Activated naive CD8-positive, alpha-beta T cell treated with anti-CD3 and anti-CD28 coated beads, Interleukin-2, amount 10 ng/mL, durations not matched to agents 7 days and 5 days (primary cell): ENCODE measurements around the gene USB1. TPM values are rescaled to one million over a fixed set of nuclear protein-coding genes. Genes with fewer than 3 reads are reported as not detected.

Experiments
- ATAC-seq: fragments of 150-1000 bp; cut with Tn5 transposase; one replicate; pipeline ENCODE4 v1.10.0; 2021; ENCODE audit warnings: low read depth, moderate library complexity
- POLR2A ChIA-PET: fragments of 350-600 bp; sonication (Branson Sonifier 250); formaldehyde crosslinking; loops from one replicate; lab custom pipeline; 2021; ENCODE audit warnings: antibody characterized with exemption; lab: Charles Lee
- DNase-seq: peaks from one replicate; pipeline ENCODE4 v3.0.0; 2021
- H3K27ac Mint-ChIP-seq: one replicate; pipeline ENCODE4 v1.8.0; 2022; ENCODE audit warnings: mild to moderate bottlenecking, mixed read lengths
- H3K27me3 Mint-ChIP-seq: one replicate; pipeline ENCODE4 v1.8.0; 2022; ENCODE audit warnings: mild to moderate bottlenecking, moderate library complexity, mixed read lengths
- H3K36me3 Mint-ChIP-seq: one replicate; pipeline ENCODE4 v1.8.0; 2021; ENCODE audit warnings: mild to moderate bottlenecking, mixed read lengths
- H3K4me1 Mint-ChIP-seq: one replicate; pipeline ENCODE4 v1.8.0; 2021; ENCODE audit warnings: mixed read lengths
- H3K4me3 Mint-ChIP-seq: one replicate; pipeline ENCODE4 v1.8.0; 2022; ENCODE audit warnings: mild to moderate bottlenecking, moderate library complexity, mixed read lengths
- H3K9me3 Mint-ChIP-seq: one replicate; pipeline ENCODE4 v1.8.0; 2021; ENCODE audit warnings: mixed read lengths
- total RNA-seq, 2 experiments: library from RNA; stranded (reverse); gene quantifications; one replicate each; pipeline ENCODE4 v1.2.3, GENCODE V29; 2021

USB1 gene
- total RNA-seq, 2 experiments from 2014 or later: 47.4 to 53.9 TPM

GRCh38 chr16:57993438-57993837, 7.8 kb upstream of the USB1 start:
- POLR2A ChIA-PET: no interaction called here
- H3K4me3 Mint-ChIP-seq: no peak overlapping the region
- H3K27me3 Mint-ChIP-seq: no peaks in the 10 kb centered on the region
- no peak overlapping the region for H3K27ac Mint-ChIP-seq
- peaks cover 6% of the 10 kb centered on the region for H3K36me3 Mint-ChIP-seq
- no peaks in the 10 kb centered on the region for H3K9me3 Mint-ChIP-seq
- H3K4me1 Mint-ChIP-seq: peaks cover 21% of the 10 kb centered on the region
- ATAC-seq: no peak
- no peak for DNase-seq

DNA sequence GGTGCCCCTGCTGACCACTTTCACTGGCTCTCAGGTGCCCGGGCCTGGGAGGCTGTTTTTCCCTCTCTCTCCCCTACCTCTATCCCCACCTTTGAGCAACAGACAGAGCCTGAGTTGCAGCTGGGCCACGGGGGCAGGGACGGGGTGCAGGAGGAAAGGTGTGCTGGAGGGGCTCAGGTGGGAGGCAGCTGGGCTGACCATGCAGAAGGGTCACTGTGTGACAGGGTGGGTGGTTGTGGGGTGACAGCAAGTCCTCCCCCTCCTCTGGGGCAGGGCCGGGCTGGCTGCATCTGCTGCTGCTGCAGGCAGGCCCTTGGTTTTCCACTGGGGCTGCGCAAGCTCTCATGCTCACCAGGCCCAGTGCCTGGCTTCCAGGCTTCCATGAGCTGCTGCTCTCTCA, 7.3 kb upstream of the USB1 start:
- Mint-ChIP-seq H3K4me1 (peaks cover 26% of the 10 kb centered on the region), H3K27ac (no peak overlapping the region)
- POLR2A ChIA-PET: no interaction called here

DNA sequence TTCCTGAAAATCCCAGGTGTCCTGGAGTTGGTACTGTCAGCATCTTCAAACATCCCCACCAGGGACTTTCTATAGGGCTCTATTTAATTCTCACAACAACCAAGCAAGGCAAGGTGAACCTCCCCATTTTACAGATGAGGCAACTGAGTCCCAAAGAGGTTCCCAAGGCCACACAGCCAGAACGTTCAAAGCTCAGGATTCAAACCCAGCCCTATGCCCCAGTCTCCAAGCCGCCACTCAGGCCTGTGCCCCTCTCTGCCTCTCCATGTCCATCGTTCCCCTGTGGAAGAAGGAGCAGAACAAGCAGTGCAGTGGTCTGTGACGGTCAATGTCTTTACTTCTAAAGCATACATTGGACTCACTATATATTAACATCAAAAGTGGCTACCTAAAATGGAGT, 6.8 kb upstream of the USB1 start:
- Mint-ChIP-seq H3K36me3 (peaks cover 6% of the 10 kb centered on the region), H3K9me3 (no peaks in the 10 kb centered on the region), H3K27ac (no peak overlapping the region), H3K4me1 (peaks cover 30% of the 10 kb centered on the region), H3K4me3 (no peak overlapping the region), H3K27me3 (no peaks in the 10 kb centered on the region)
- no peak for DNase-seq
- POLR2A ChIA-PET: no interaction called here
- no peak for ATAC-seq

More for the DNA sequence above, 7.3 kb upstream of the USB1 start:
- DNase-seq: no peak
- Mint-ChIP-seq H3K27me3 (no peaks in the 10 kb centered on the region), H3K9me3 (no peaks in the 10 kb centered on the region), H3K4me3 (no peak overlapping the region), H3K36me3 (peaks cover 6% of the 10 kb centered on the region)
- ATAC-seq: no peak

DNA sequence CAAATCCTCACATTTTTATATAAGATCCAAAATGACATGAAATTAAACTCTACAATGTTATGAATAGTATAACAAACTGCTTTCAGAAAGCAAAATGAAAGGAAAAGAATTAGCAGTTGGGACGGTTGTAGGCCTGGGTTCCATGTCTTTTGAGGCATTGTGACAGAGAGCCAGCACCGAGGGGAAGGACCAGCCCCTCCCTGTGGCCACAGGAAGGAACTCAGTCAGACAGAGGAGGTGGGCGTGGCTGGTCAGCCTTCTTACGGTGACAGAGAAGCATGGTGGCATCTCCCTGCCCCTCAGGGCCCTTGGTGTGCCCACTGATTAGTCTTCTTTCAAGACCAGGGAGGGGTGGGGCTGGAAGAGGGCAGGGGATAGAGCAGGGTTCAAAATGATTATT, 6.4 kb upstream of the USB1 start:
- H3K36me3 Mint-ChIP-seq: peaks cover 6% of the 10 kb centered on the region
- DNase-seq (no peak), ATAC-seq (peak; percentile 21)
- peaks cover 33% of the 10 kb centered on the region for H3K4me1 Mint-ChIP-seq
- POLR2A ChIA-PET: no interaction called here
- H3K4me3 Mint-ChIP-seq: peak overlapping the region; percentile 35
- H3K27ac Mint-ChIP-seq: peak overlapping the region; percentile 58
- H3K27me3 Mint-ChIP-seq: no peaks in the 10 kb centered on the region
- no peaks in the 10 kb centered on the region for H3K9me3 Mint-ChIP-seq

GRCh38 chr16:57995721-57996405, 5.3 kb upstream of the USB1 start:
- no peaks in the 10 kb centered on the region for H3K27me3 Mint-ChIP-seq
- H3K27ac Mint-ChIP-seq: peak overlapping the region; percentile 65
- H3K9me3 Mint-ChIP-seq: no peaks in the 10 kb centered on the region
- ATAC-seq (no peak), DNase-seq (no peak)
- H3K4me3 Mint-ChIP-seq: no peak overlapping the region
- peaks cover 33% of the 10 kb centered on the region for H3K4me1 Mint-ChIP-seq
- H3K36me3 Mint-ChIP-seq: peaks cover 6% of the 10 kb centered on the region
- POLR2A ChIA-PET: no interaction called here

- peaks cover 36% of the 10 kb centered on the region for H3K4me1 Mint-ChIP-seq
- DNase-seq: no peak
- no peaks in the 10 kb centered on the region for H3K9me3 Mint-ChIP-seq
- POLR2A ChIA-PET: no interaction called here
- H3K4me3 Mint-ChIP-seq: no peak overlapping the region
- no peak for ATAC-seq
- H3K27ac Mint-ChIP-seq: no peak overlapping the region
- H3K27me3 Mint-ChIP-seq: no peaks in the 10 kb centered on the region
- peaks cover 6% of the 10 kb centered on the region for H3K36me3 Mint-ChIP-seq
Measured at GRCh38 chr16:57996406-57997175, 4.6 kb upstream of the USB1 start.

- Mint-ChIP-seq H3K4me3 (peak overlapping the region; percentile 50), H3K27ac (no peak overlapping the region)
- POLR2A ChIA-PET: no interaction called here
Measured at GRCh38 chr16:57997176-57997527, 4.1 kb upstream of the USB1 start.

DNA sequence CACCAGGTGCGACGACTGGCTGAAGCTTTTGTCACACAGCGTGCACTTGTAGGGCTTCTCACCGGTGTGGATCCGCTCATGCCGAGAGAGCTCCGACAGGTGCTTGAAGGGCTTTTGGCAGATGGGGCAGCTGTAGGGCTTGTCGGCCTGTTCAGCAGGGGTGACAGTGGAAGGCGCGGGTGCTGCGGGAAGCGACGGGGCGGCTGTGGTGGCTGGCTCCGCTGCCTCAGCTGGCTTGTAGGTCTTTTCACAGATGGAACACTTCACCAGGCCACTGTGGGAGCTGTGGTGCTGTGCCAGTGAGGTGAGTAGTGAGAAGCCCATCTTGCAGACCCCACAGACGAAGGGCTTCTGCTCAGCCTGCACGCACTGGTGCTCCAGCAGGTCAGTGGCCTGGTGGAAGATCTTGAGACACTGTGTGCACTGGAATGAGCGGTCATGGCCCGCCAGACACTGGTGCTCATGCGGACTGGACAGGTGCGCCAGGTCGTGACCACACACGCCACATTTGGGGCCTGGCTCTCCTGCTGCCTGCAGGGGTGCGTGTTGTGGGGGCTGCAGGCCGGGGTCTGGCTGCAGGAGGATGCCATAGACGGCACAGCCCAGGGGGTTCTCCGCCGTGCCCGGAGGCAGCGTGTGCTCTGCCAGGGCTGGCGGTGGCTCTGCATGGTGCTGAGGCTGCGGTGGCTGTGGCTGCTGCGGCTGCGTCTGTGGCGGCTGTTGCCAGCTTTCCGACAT, 3.5 kb upstream of the USB1 start:
- Mint-ChIP-seq H3K36me3 (peaks cover 6% of the 10 kb centered on the region), H3K4me3 (peak overlapping the region; percentile 84), H3K9me3 (no peaks in the 10 kb centered on the region), H3K27ac (peak overlapping the region; percentile 88), H3K4me1 (peaks cover 45% of the 10 kb centered on the region), H3K27me3 (no peaks in the 10 kb centered on the region)
- POLR2A ChIA-PET: interaction anchor here (0.9 to 1.2 kb wide), 4 partner anchors 18 to 421 kb away, joined by 3 to 5 read pairs (median 4); partner anchors contain the start of gene CFAP20
- DNase-seq (no peak), ATAC-seq (no peak)

More at GRCh38 chr16:57997176-57997527, 4.1 kb upstream of the USB1 start:
- no peaks in the 10 kb centered on the region for H3K9me3 Mint-ChIP-seq
- no peak for DNase-seq
- H3K36me3 Mint-ChIP-seq: peaks cover 6% of the 10 kb centered on the region
- ATAC-seq: no peak
- no peaks in the 10 kb centered on the region for H3K27me3 Mint-ChIP-seq
- peaks cover 42% of the 10 kb centered on the region for H3K4me1 Mint-ChIP-seq

DNA sequence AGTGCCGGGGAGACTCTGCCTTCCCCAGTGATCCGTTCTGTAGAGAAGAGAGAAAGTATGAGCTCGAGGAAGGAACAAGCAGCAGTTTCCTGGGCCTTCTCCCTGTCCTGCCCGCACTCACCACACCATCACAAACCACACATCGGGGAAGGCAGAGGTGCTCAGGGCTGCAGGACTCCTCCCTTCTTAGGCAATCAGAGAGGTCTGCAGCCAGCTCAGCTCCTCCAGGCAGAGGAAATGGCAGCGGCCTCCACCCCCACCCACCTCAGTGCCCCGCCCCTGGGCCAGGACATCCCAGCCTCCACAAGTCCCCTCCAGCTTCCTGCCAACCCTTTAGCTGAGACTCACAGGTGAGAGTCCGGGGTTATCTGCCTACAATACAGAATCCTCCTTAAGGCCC, 2.7 kb upstream of the USB1 start:
- ATAC-seq: peak; percentile 60
- no peaks in the 10 kb centered on the region for H3K9me3 Mint-ChIP-seq
- DNase-seq: peak; percentile 75
- peaks cover 45% of the 10 kb centered on the region for H3K4me1 Mint-ChIP-seq
- H3K36me3 Mint-ChIP-seq: peaks cover 6% of the 10 kb centered on the region
- POLR2A ChIA-PET: interaction anchor here (0.8 to 1.2 kb wide), 5 partner anchors 9 to 422 kb away, joined by 3 to 5 read pairs (median 5); partner anchors contain the start of gene CFAP20
- no peaks in the 10 kb centered on the region for H3K27me3 Mint-ChIP-seq
- peak overlapping the region; percentile 84 for H3K4me3 Mint-ChIP-seq
- H3K27ac Mint-ChIP-seq: peak overlapping the region; percentile 88

DNA sequence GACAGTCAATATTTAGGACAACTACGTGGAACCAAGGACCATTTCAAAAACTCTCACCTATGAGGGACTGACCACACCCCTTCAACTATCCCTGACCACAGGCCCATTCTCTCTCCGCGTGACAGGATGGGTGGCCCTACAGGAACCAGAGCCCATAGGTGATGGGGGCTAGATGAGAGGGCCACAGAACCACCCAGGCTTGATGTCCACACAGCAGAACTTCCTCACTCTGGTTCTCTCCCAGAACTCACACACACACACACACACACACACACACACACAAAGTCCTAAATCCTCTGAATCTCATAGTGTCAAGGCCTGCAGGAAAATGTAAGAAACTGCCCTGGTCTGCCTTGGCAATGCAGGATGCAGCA, 2.2 kb upstream of the USB1 start:
- no peak for DNase-seq
- peak overlapping the region; percentile 84 for H3K4me3 Mint-ChIP-seq
- no peaks in the 10 kb centered on the region for H3K9me3 Mint-ChIP-seq
- peaks cover 9% of the 10 kb centered on the region for H3K36me3 Mint-ChIP-seq
- no peaks in the 10 kb centered on the region for H3K27me3 Mint-ChIP-seq
- no peak for ATAC-seq
- H3K27ac Mint-ChIP-seq: peak overlapping the region; percentile 88
- POLR2A ChIA-PET: interaction anchor here (0.8 to 2.6 kb wide), 7 partner anchors 10 to 422 kb away, joined by 3 to 11 read pairs (median 5); partner anchors contain the start of gene CFAP20
- peaks cover 48% of the 10 kb centered on the region for H3K4me1 Mint-ChIP-seq

- H3K4me3 Mint-ChIP-seq: peak overlapping the region; percentile 84
- ATAC-seq (no peak), DNase-seq (no peak)
- peaks cover 11% of the 10 kb centered on the region for H3K36me3 Mint-ChIP-seq
- no peaks in the 10 kb centered on the region for H3K27me3 Mint-ChIP-seq
- no peaks in the 10 kb centered on the region for H3K9me3 Mint-ChIP-seq
- H3K27ac Mint-ChIP-seq: peak overlapping the region; percentile 88
- H3K4me1 Mint-ChIP-seq: peaks cover 50% of the 10 kb centered on the region
- POLR2A ChIA-PET: interaction anchor here (0.6 to 2.6 kb wide), 8 partner anchors 11 to 1135 kb away, joined by 3 to 11 read pairs (median 6); partner anchors contain the start of genes CFAP20 and KATNB1
Measured at GRCh38 chr16:57999366-57999970, 1.7 kb upstream of the USB1 start.

DNA sequence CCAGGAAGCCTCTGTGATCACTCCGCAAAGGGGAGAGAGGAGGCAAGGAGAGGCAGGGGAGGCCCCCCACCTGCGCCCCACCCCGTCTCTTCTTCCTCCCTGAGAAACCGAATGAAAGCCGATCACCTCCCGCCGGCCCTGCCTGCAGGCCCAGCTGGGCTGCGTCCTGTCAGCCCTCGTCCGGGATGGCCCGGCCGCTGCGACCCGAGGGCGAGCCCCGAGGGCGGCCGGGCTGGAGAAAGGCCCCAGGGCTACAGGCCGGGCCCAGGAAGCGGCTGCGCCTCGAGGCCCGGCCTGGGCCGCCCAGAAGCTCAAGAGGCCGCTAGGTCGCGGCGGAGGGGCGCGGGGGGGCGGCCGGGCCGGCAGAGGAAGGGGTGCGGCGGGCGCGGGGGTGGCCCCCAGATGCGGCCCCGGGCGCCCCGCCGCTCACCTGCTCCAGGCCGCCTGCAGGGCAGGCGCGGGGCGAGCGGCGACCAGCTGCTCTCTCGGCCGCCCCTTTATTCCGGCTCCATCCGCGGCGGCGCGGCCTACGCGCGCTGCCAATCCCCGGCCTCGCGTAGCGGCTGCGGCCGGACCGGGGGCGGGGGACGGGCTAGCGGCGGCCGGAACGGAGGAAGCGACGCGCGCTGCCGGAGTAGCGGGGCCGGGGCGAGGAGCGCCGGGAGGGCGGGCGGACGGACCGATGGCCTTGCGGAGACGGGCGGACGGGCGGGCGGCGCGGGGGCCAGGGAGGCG, 1.1 kb upstream of the USB1 start, which contains the start of gene ZNF319:
TSS of gene ZNF319 (minus strand) at position 702 of the 735 bp plus-strand sequence. CDS start 2,407 bp downstream, outside the sequence.
- Mint-ChIP-seq H3K9me3 (no peaks in the 10 kb centered on the region), H3K36me3 (peaks cover 11% of the 10 kb centered on the region), H3K4me3 (peak within 1 kb of the TSS; percentile 95), H3K27ac (peak within 1 kb of the TSS; percentile 92), H3K4me1 (peaks cover 48% of the 10 kb centered on the region), H3K27me3 (no peaks in the 10 kb centered on the region)
- DNase-seq (no peak), ATAC-seq (peak; percentile 3)
- POLR2A ChIA-PET: interaction anchor here (0.6 to 2.6 kb wide), 11 partner anchors 10 to 1136 kb away, joined by 3 to 11 read pairs (median 4); partner anchors contain the start of genes CFAP20 and KATNB1
